H1 (cell line): ENCODE measurements around the gene CORO7. TPM values are rescaled to one million over a fixed set of nuclear protein-coding genes. Genes with fewer than 3 reads are reported as not detected.

Experiments used
- CTCF ChIA-PET: fragments of 300-600 bp; sonication (Branson Sonifier 250); formaldehyde crosslinking; loops from one replicate; lab custom pipeline; 2021; ENCODE audit not compliant: partially characterized antibody; lab: Charles Lee
- POLR2A ChIA-PET: fragments of 300-600 bp; sonication (Branson Sonifier 250); formaldehyde crosslinking; loops from one replicate; lab custom pipeline; 2021; ENCODE audit warnings: inconsistent platforms; ENCODE audit not compliant: partially characterized antibody; lab: Charles Lee
- DNase-seq, 2 experiments: peaks; one replicate each; pipeline versions ENCODE4 v3.0.0 to v3.0.0-alpha.2; 2010 to 2022; ENCODE audit warnings: low spot score in 2 of 2, low read depth in 1 of 2, mixed read lengths in 1 of 2
- FAIRE-seq: peaks from 2 replicates; lab custom pipeline; 2011; peaks lifted over from hg19 to GRCh38; lab: Jason Lieb, UNC
- H2AFZ ChIP-seq: 2 replicates; pipeline ENCODE4 v1.8.1; 2012; ENCODE audit warnings: low read length, inconsistent platforms
- H2AK5ac ChIP-seq: 2 replicates; pipeline ENCODE4 v1.6.1; 2013; ENCODE audit warnings: low read depth, low read length
- H2BK120ac ChIP-seq: replicated peaks from 2 replicates; pipeline ENCODE3; 2013; ENCODE audit warnings: low read depth, low read length, inconsistent platforms
- H2BK12ac ChIP-seq: 2 replicates; pipeline ENCODE4 v1.6.1; 2013; ENCODE audit warnings: low read depth, low read length
- H2BK15ac ChIP-seq: 2 replicates; pipeline ENCODE4 v1.6.1; 2013; ENCODE audit warnings: low read length
- H2BK20ac ChIP-seq: 2 replicates; pipeline ENCODE4 v1.6.1; 2013; ENCODE audit warnings: low read length
- H2BK5ac ChIP-seq: 2 replicates; pipeline ENCODE4 v1.6.1; 2013; ENCODE audit warnings: low read depth, low read length
- H3K14ac ChIP-seq: 2 replicates; pipeline ENCODE4 v1.6.1; 2013; ENCODE audit warnings: inconsistent platforms; ENCODE audit not compliant: insufficient read length
- H3K18ac ChIP-seq: 2 replicates; pipeline ENCODE4 v1.6.1; 2013; ENCODE audit warnings: low read length; ENCODE audit errors: extremely low read depth
- H3K23ac ChIP-seq: 2 replicates; pipeline ENCODE4 v1.6.1; 2013; ENCODE audit warnings: inconsistent platforms; ENCODE audit not compliant: insufficient read length
- H3K23me2 ChIP-seq: 2 replicates; pipeline ENCODE4 v1.6.1; 2013; ENCODE audit warnings: low read depth, low read length
- H3K27ac ChIP-seq: 2 replicates; pipeline ENCODE4 v1.6.1; 2011; ENCODE audit warnings: low read depth, low read length, inconsistent platforms
- H3K27me3 ChIP-seq, 4 experiments: replicated peaks in 1 of 4; 1 replicate in 1 of 4; 2 replicates in 3 of 4; pipeline versions ENCODE4 v1.6.1 to v1.8.1; 2011 to 2013; ENCODE audit warnings: low read length in 3 of 4, mild to moderate bottlenecking in 3 of 4, inconsistent platforms in 2 of 4, mixed read lengths in 2 of 4, moderate library complexity in 1 of 4; ENCODE audit not compliant: control insufficient read depth in 3 of 4, insufficient read depth in 3 of 4; ENCODE audit errors: extremely low read depth in 1 of 4
- H3K36me3 ChIP-seq, 4 experiments: 2 replicates each; pipeline versions ENCODE4 v1.6.1 to v1.8.1; 2011 to 2013; ENCODE audit warnings: mild to moderate bottlenecking in 4 of 4, low read length in 3 of 4, moderate library complexity in 2 of 4, control low read depth in 1 of 4, inconsistent platforms in 1 of 4; ENCODE audit not compliant: insufficient read depth in 4 of 4, control insufficient read depth in 2 of 4
- H3K4ac ChIP-seq: replicated peaks from 2 replicates; pipeline ENCODE3; 2013; ENCODE audit warnings: low read length, low read depth, mixed read lengths, inconsistent platforms; ENCODE audit not compliant: insufficient read length
- H3K4me1 ChIP-seq, 4 experiments: replicated peaks in 1 of 4; 1 replicate in 1 of 4; 2 replicates in 3 of 4; pipeline versions ENCODE4 v1.6.1 to v1.8.1; 2011 to 2013; ENCODE audit warnings: low read length in 3 of 4, inconsistent platforms in 2 of 4, mixed read lengths in 1 of 4; ENCODE audit not compliant: insufficient read depth in 4 of 4, control insufficient read depth in 3 of 4
- H3K4me2 ChIP-seq, 2 experiments: 2 replicates each; pipeline versions ENCODE4 v1.6.1 to v1.8.1; 2011 to 2013; ENCODE audit warnings: low read depth in 2 of 2, low read length in 2 of 2, control low read depth in 1 of 2, inconsistent platforms in 1 of 2, mild to moderate bottlenecking in 1 of 2; ENCODE audit not compliant: insufficient read depth in 1 of 2
- H3K4me3 ChIP-seq, 4 experiments: fragments of 200-600, 300-600 bp in 1 of 4; sonication (generic), shearing (Covaris generic), sonication (Bioruptor Twin) in 1 of 4; 2 replicates each; pipeline versions ENCODE4 v1.5.1 to v1.8.1; 2011 to 2016; ENCODE audit warnings: low read length in 4 of 4, low read depth in 3 of 4, control low read depth in 2 of 4, inconsistent platforms in 2 of 4, mild to moderate bottlenecking in 2 of 4, mixed read lengths in 1 of 4, moderate library complexity in 1 of 4; ENCODE audit not compliant: insufficient read depth in 2 of 4; ENCODE audit errors: extremely low read depth in 1 of 4
- H3K56ac ChIP-seq: replicated peaks from 2 replicates; pipeline ENCODE3; 2013; ENCODE audit warnings: low read depth, mild to moderate bottlenecking, mixed read lengths, low read length, inconsistent platforms; ENCODE audit not compliant: insufficient read length
- H3K79me1 ChIP-seq: 2 replicates; pipeline ENCODE4 v1.6.1; 2013; ENCODE audit warnings: low read depth, low read length, control low read depth
- H3K79me2 ChIP-seq, 2 experiments: 2 replicates each; pipeline versions ENCODE4 v1.6.1 to v1.8.1; 2012 to 2013; ENCODE audit warnings: low read length in 2 of 2, mild to moderate bottlenecking in 2 of 2, inconsistent platforms in 1 of 2; ENCODE audit not compliant: insufficient read depth in 2 of 2, control insufficient read depth in 1 of 2
- H3K9ac ChIP-seq, 4 experiments: replicated peaks in 1 of 4; 1 replicate in 1 of 4; 2 replicates in 3 of 4; pipeline versions ENCODE4 v1.6.1 to v1.8.1; 2011 to 2013; ENCODE audit warnings: low read depth in 3 of 4, low read length in 3 of 4, control low read depth in 2 of 4, mild to moderate bottlenecking in 2 of 4, moderate library complexity in 2 of 4, inconsistent platforms in 1 of 4; ENCODE audit errors: extremely low read depth in 1 of 4
- H3K9me3 ChIP-seq, 2 experiments: 2 replicates each; pipeline versions ENCODE4 v1.6.1 to v1.8.1; 2012 to 2013; ENCODE audit warnings: mild to moderate bottlenecking in 2 of 2, moderate library complexity in 2 of 2, control low read depth in 1 of 2, inconsistent platforms in 1 of 2, low read depth in 1 of 2, low read length in 1 of 2, mixed read lengths in 1 of 2; ENCODE audit not compliant: insufficient read depth in 2 of 2
- H4K20me1 ChIP-seq, 2 experiments: replicated peaks in 1 of 2; 2 replicates each; pipeline versions ENCODE3 to v1.8.1; 2011 to 2013; ENCODE audit warnings: inconsistent platforms in 2 of 2, low read length in 2 of 2, mild to moderate bottlenecking in 1 of 2; ENCODE audit not compliant: insufficient read depth in 2 of 2, control insufficient read depth in 1 of 2
- H4K5ac ChIP-seq: 2 replicates; pipeline ENCODE4 v1.6.1; 2013; ENCODE audit warnings: low read length, low read depth, mixed read lengths, inconsistent platforms; ENCODE audit not compliant: insufficient read length
- H4K8ac ChIP-seq: 2 replicates; pipeline ENCODE4 v1.8.0; 2013; ENCODE audit warnings: mild to moderate bottlenecking, moderate library complexity, low read length, inconsistent platforms; ENCODE audit not compliant: insufficient read depth; ENCODE audit errors: extremely low read depth
- H4K91ac ChIP-seq: replicated peaks from 2 replicates; pipeline ENCODE3; 2013; ENCODE audit warnings: low read length, mixed read lengths, inconsistent platforms; ENCODE audit not compliant: insufficient read length
- BCL11A ChIP-seq, 2 experiments: IDR thresholded peaks; one replicate each; pipeline ENCODE4 v1.6.1; 2011; ENCODE audit warnings: low read depth in 2 of 2, low read length in 2 of 2, mild to moderate bottlenecking in 2 of 2
- KDM1A ChIP-seq: fragments of 200-600, 300-600 bp; sonication (generic); IDR thresholded peaks from 2 replicates; pipeline ENCODE4 v1.7.1; 2016; ENCODE audit warnings: mild to moderate bottlenecking, low read length, borderline replicate concordance
- POU5F1 ChIP-seq: IDR thresholded peaks from 2 replicates; pipeline ENCODE4 v1.6.1; 2011; ENCODE audit warnings: low read depth, mild to moderate bottlenecking, low read length, moderate library complexity
- RAD21 ChIP-seq, 2 experiments: IDR thresholded peaks in 1 of 2; conservative IDR thresholded peaks in 1 of 2; 2 replicates each; pipeline ENCODE4 v1.6.1; 2011; ENCODE audit warnings: low read depth in 2 of 2, low read length in 2 of 2, improper control_type of control experiment in 1 of 2, inconsistent platforms in 1 of 2, mild to moderate bottlenecking in 1 of 2, moderate library complexity in 1 of 2
- WGBS, 2 experiments: shearing (Covaris generic) in 1 of 2; methylation state at CpG; one replicate each; pipeline versions ENCODE4 v1.1.6 to v1.1.7; 2013 to 2015; ENCODE audit warnings: low lambda C conversion rate in 2 of 2, mixed read lengths in 2 of 2, inconsistent platforms in 1 of 2, low coverage in 1 of 2, missing lambda C conversion rate in 1 of 2; ENCODE audit not compliant: insufficient replicate concordance in 2 of 2, insufficient coverage in 1 of 2, insufficient read length in 1 of 2; ENCODE audit errors: extremely low coverage in 1 of 2, missing lambda C conversion rate in 1 of 2; 5-methylcytosine and 5-hydroxymethylcytosine counted together
- polyA plus RNA-seq, 7 experiments: library from polyadenylated mRNA; depleted of rRNA in 3 of 7; stranded (reverse) in 5 of 7; unstranded in 2 of 7; fragments of >200 nt in 5 of 7; fragments of 200-250 nt in 2 of 7; gene quantifications; 1 replicate in 5 of 7; 2 replicates in 1 of 7; 4 replicates in 1 of 7; pipeline versions ENCODE4 v1.2.1 to v1.2.3, GENCODE V29; 2011 to 2013; ENCODE audit warnings: missing spikeins in 2 of 7, mixed read lengths in 2 of 7
- total RNA-seq: library from RNA; stranded (reverse); fragmentation: NEBNext Ultra II Directional; extraction: Animal tissue kit (Norgen Biotek cat#: 25700); gene quantifications from 2 replicates; pipeline ENCODE4 v1.2.1, GENCODE V29; 2021
- TF ChIP-seq, protein P1 (sequence below): IDR thresholded peaks from 2 replicates; pipeline ENCODE4 v1.6.1; 2012; ENCODE audit warnings: inconsistent platforms
- TF ChIP-seq, protein P2 (sequence below): IDR thresholded peaks from 2 replicates; pipeline ENCODE4 v1.6.1; 2012; ENCODE audit warnings: low read length, inconsistent platforms

Gene CORO7
- total and polyA plus RNA-seq, 2 of the 8 experiments (the other 6 are each of a cell fraction or from before 2014, with no cell fraction given): 25.2 to 29.8 TPM

DNA sequence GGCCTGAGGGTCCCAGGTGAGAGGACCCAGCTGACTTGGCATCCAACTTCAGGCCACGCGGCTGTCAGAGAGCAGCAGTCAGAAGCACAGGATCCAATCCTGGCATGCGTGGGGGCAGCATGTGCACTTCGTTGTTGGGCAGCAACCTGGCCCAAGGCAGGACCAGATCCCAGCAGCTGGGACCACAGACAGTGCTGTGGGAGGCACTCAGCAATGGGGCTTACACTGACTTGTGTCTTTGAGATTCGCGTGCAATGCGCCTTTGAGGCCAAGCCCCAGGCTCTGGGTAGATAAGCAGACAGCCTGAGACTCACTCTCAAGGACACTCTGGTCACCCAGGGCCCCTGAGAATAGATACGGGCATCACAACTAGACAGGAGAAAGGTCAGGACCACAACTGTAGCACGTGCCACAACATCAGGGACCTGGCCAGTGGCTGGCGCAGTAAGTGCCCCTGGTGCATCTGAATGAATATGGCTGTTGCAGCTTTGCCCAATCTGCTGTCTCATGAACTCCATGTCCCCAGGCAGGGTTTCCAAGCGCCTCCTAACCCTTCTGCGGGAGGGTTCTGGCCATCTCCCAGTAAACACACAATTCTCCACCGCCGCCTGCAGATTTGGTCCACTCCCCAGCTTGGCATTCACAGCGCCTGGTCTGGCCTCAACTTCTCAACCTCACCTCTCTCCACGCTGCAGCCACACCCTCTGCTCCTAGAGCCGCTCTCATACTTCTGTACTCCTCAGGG lies 68.5 kb downstream of the CORO7 start:
- Histone ChIP-seq H4K8ac (no peak overlapping the region), H3K56ac (no peak overlapping the region), H3K23me2 (no peaks in the 10 kb centered on the region; the same call in 1 of the 2 replicates), H2BK5ac (no peak overlapping the region; the same call in 1 of the 2 replicates), H2BK12ac (no peak overlapping the region), H3K4me3 (no peak overlapping the region), H3K36me3 (peaks cover 0 to 15% (median under 1%) of the 10 kb centered on the region in 4 experiments; a peak in 4 of 8 replicates), H2BK20ac (no peak overlapping the region), H2BK15ac (no peak overlapping the region), H2AFZ (no peak overlapping the region), H3K27ac (no peak overlapping the region), H2AK5ac (no peak overlapping the region), H4K20me1 (peaks cover 2 to 20% of the 10 kb centered on the region in 2 experiments), H2BK120ac (no peak overlapping the region), H3K9me3 (peaks cover 5 to 6% of the 10 kb centered on the region in 2 experiments; a peak in 1 of 4 replicates), H4K91ac (no peak overlapping the region), H3K4me2 (no peak overlapping the region), H3K14ac (no peak overlapping the region), H3K79me2 (peaks cover 18 to 71% of the 10 kb centered on the region in 2 experiments), H3K23ac (no peak overlapping the region), H3K79me1 (peaks cover 16% of the 10 kb centered on the region; the same call in 1 of the 2 replicates), H3K27me3 (peaks cover 0 to 2% (median 0%) of the 10 kb centered on the region in 4 experiments; a peak in 1 of 7 replicates), H3K9ac (no peak overlapping the region), H4K5ac (no peak overlapping the region), H3K18ac (no peak overlapping the region), H3K4ac (no peak overlapping the region), H3K4me1 (peaks cover 0 to 4% (median 0%) of the 10 kb centered on the region in 4 experiments; a peak in 1 of 7 replicates)
- CTCF ChIA-PET: interaction anchor here (0.9 to 12.6 kb wide), 9 partner anchors 9 to 86 kb away, joined by 3 to 159 read pairs (median 5); no protein-coding TSS in a partner anchor
- POLR2A ChIA-PET: interaction anchor here (0.9 to 9.8 kb wide), 6 partner anchors 12 to 95 kb away, joined by 3 to 154 read pairs (median 4); no protein-coding TSS in a partner anchor
- FAIRE-seq (no peak), DNase-seq (no peak)
- WGBS, 2 experiments: 93% methylated on average over 17 of the region's 17 CpGs; no CpG with 5 or more reads in 1 of the 2 experiments
- TF ChIP-seq POU5F1: no peak
- TF ChIP-seq, protein P1, sequence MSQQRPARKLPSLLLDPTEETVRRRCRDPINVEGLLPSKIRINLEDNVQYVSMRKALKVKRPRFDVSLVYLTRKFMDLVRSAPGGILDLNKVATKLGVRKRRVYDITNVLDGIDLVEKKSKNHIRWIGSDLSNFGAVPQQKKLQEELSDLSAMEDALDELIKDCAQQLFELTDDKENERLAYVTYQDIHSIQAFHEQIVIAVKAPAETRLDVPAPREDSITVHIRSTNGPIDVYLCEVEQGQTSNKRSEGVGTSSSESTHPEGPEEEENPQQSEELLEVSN: no peak
- no peak for TF ChIP-seq KDM1A
- no peak for TF ChIP-seq BCL11A (IDR thresholded peaks at IDR 0.05; ENCODE audit: low read depth in 2 of 2, low read length in 2 of 2)
- TF ChIP-seq, protein P2, sequence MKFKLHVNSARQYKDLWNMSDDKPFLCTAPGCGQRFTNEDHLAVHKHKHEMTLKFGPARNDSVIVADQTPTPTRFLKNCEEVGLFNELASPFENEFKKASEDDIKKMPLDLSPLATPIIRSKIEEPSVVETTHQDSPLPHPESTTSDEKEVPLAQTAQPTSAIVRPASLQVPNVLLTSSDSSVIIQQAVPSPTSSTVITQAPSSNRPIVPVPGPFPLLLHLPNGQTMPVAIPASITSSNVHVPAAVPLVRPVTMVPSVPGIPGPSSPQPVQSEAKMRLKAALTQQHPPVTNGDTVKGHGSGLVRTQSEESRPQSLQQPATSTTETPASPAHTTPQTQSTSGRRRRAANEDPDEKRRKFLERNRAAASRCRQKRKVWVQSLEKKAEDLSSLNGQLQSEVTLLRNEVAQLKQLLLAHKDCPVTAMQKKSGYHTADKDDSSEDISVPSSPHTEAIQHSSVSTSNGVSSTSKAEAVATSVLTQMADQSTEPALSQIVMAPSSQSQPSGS: no peak
- no peak for TF ChIP-seq RAD21 (IDR thresholded peaks at IDR 0.05 in 1 of 2, conservative IDR thresholded peaks at IDR 0.05 in 1 of 2; ENCODE audit: low read depth in 2 of 2, low read length in 2 of 2)
